ENCODE measurements around the gene FAAP20.

Gene FAAP20

DNA sequence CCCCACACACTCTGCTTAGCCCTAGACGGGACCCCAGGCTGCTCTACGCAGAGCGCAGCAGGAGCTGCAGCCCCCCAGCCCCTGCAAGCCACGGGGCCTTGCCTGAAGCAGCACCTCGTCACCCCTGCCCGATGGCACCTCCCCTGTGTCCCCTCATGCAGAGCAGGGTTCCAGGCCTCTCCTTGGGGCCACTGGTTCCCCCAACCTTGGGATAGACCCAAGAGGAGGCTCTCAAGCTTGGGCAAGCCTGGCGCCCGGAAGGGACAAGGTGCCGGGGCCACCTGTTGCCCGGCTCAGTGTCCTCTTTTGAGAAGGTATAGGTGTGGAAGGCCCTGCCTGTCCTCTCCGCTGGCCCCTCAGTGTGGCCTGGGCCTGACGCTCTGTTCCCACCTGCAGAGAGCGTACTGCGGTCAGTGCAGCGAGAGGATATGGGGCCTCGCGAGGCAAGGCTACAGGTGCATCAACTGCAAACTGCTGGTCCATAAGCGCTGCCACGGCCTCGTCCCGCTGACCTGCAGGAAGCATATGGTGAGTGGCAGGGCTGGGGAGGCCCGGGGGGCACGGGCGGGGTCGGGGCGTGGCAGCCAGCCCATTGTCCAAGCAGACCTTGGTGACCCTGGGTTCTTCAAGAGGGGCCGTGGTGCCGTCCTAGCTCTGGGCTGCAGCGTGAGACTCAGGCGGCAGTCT is 50.6 kb downstream of the FAAP20 start:
- no peak overlapping the region for H3K4me3 Mint-ChIP-seq
- peaks cover 6% of the 10 kb centered on the region for H3K4me1 Mint-ChIP-seq
- ATAC-seq (no peak), DNase-seq (no peak)
- no peak overlapping the region for H3K27ac Mint-ChIP-seq
- no peaks in the 10 kb centered on the region for H3K36me3 Mint-ChIP-seq (ENCODE audit: low read depth)
- no peaks in the 10 kb centered on the region for H3K9me3 Mint-ChIP-seq
- H3K27me3 Mint-ChIP-seq = no peaks in the 10 kb centered on the region

DNA sequence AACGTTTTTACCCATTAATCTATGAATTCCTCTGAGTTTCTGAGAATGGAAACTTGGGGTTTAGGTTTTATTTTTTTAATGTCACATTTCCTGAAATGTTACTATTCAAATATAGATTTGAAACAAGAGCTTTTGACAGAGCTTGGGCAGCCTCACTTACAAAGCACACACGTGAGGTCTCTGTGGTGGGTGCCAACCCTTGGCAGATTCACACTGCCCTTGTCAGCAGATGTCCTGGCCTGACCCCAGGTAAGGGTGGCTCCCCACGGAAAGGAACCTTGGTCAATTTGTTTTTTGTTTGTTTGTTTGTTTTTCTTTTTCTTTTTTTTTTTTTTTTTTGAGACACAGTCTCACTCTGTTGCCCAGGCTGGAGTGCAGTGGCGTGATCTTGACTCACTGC is 53.5 kb downstream of the FAAP20 start:
- H3K27me3 Mint-ChIP-seq = no peaks in the 10 kb centered on the region
- H3K27ac Mint-ChIP-seq = no peak overlapping the region
- H3K36me3 Mint-ChIP-seq (ENCODE audit: low read depth) = no peaks in the 10 kb centered on the region
- DNase-seq (no peak), ATAC-seq (no peak)
- H3K9me3 Mint-ChIP-seq = no peaks in the 10 kb centered on the region
- no peak overlapping the region for H3K4me3 Mint-ChIP-seq
- peaks cover 6% of the 10 kb centered on the region for H3K4me1 Mint-ChIP-seq
